SK-N-SH treated with all-trans-retinoic acid at 6 μM for 48 hours (cell line): Measurements from ENCODE around the gene CYP3A7.
A peak's percentile ranks its signal among the peaks of the same experiment; 100 is the strongest.

ENCODE experiments used
- ATAC-seq: fragments of 200-7000 bp; cut with Tn5 transposase; 3 replicates; pipeline ENCODE4 v1.9.1; 2020; ENCODE audit warnings: mild to moderate bottlenecking, moderate library complexity
- ARNTL ChIP-seq: fragments of 450-650 bp; formaldehyde crosslinking; IDR thresholded peaks from 2 replicates; pipeline ENCODE4 v1.5.0; 2020; ENCODE audit warnings: low read depth, mild to moderate bottlenecking, moderate library complexity, borderline replicate concordance
- CSDC2 ChIP-seq: fragments of 250-450 bp; sonication (Bioruptor Pico); IDR thresholded peaks from 2 replicates; pipeline ENCODE4 v1.5.0; 2020; ENCODE audit warnings: mild to moderate bottlenecking, moderate library complexity
- ESRRG ChIP-seq: fragments of 250-450 bp; sonication (Bioruptor Pico); IDR thresholded peaks from 2 replicates; pipeline ENCODE4 v1.6.1; 2021; ENCODE audit warnings: mild to moderate bottlenecking
- OSR1 ChIP-seq: fragments of 250-450 bp; sonication (Bioruptor Pico); IDR thresholded peaks from 2 replicates; pipeline ENCODE4 v1.8.0; 2022; ENCODE audit warnings: moderate library complexity, mild to moderate bottlenecking, inconsistent platforms
- PATZ1 ChIP-seq: fragments of 250-450 bp; sonication (Bioruptor Pico); IDR thresholded peaks from 2 replicates; pipeline ENCODE4 v1.8.0; 2020; ENCODE audit warnings: mild to moderate bottlenecking, moderate library complexity, borderline replicate concordance
- POU6F1 ChIP-seq: fragments of 250-450 bp; sonication (Bioruptor Pico); IDR thresholded peaks from 2 replicates; pipeline ENCODE4 v1.8.0; 2021; ENCODE audit warnings: low read depth, mild to moderate bottlenecking, moderate library complexity, borderline replicate concordance
- SNAI2 ChIP-seq: fragments of 250-450 bp; sonication (Bioruptor Pico); IDR thresholded peaks from 2 replicates; pipeline ENCODE4 v1.5.0; 2020; ENCODE audit warnings: mild to moderate bottlenecking, moderate library complexity
- TCF4 ChIP-seq: fragments of 250-450 bp; sonication (Bioruptor Pico); IDR thresholded peaks from 2 replicates; pipeline ENCODE4 v1.8.0; 2021; ENCODE audit warnings: mild to moderate bottlenecking, moderate library complexity, borderline replicate concordance
- ZFP3 ChIP-seq: fragments of 250-450 bp; sonication (Bioruptor Pico); IDR thresholded peaks from 2 replicates; pipeline ENCODE4 v1.5.0; 2020; ENCODE audit warnings: mild to moderate bottlenecking, moderate library complexity
- ZFP30 ChIP-seq: fragments of 450-650 bp; formaldehyde crosslinking; IDR thresholded peaks from 2 replicates; pipeline ENCODE4 v1.5.0; 2022; ENCODE audit warnings: mild to moderate bottlenecking, moderate library complexity
- ZNF70 ChIP-seq: fragments of 450-650 bp; formaldehyde crosslinking; IDR thresholded peaks from 2 replicates; pipeline ENCODE4 v1.5.0; 2020; ENCODE audit warnings: mild to moderate bottlenecking, moderate library complexity
- ZNF8 ChIP-seq: fragments of 450-650 bp; formaldehyde crosslinking; IDR thresholded peaks from 2 replicates; pipeline ENCODE4 v1.5.0; 2020; ENCODE audit warnings: mild to moderate bottlenecking, moderate library complexity
- TF ChIP-seq, protein P1 (sequence below): fragments of 250-450 bp; sonication (Bioruptor Pico); IDR thresholded peaks from 2 replicates; pipeline ENCODE4 v1.5.1; 2020; ENCODE audit warnings: low read depth, mild to moderate bottlenecking, moderate library complexity
- TF ChIP-seq, protein P2 (sequence below): fragments of 250-450 bp; sonication (Bioruptor Pico); IDR thresholded peaks from 2 replicates; pipeline ENCODE4 v1.5.1; 2021; ENCODE audit warnings: mild to moderate bottlenecking, moderate library complexity
- TF ChIP-seq, protein P3 (sequence below): fragments of 250-450 bp; sonication (Bioruptor Pico); IDR thresholded peaks from 2 replicates; pipeline ENCODE4 v1.5.0; 2020; ENCODE audit warnings: mild to moderate bottlenecking, moderate library complexity

The CYP3A7 gene

GRCh38 chr7:99709260-99709659 is 25.7 kb downstream of the CYP3A7 start (continued):
- TF ChIP-seq PATZ1 (CRISPR knock-in tag) (no peak), ZFP3 (CRISPR knock-in tag) (no peak), ZFP30 (CRISPR knock-in tag) (no peak)

- no peak for ATAC-seq
- TF ChIP-seq ZFP30 (CRISPR knock-in tag) (no peak), TCF4 (no peak), ZNF70 (no peak), PATZ1 (CRISPR knock-in tag) (no peak), SNAI2 (no peak), ARNTL (CRISPR knock-in tag) (no peak), POU6F1 (CRISPR knock-in tag) (no peak)
- TF ChIP-seq, protein P1, sequence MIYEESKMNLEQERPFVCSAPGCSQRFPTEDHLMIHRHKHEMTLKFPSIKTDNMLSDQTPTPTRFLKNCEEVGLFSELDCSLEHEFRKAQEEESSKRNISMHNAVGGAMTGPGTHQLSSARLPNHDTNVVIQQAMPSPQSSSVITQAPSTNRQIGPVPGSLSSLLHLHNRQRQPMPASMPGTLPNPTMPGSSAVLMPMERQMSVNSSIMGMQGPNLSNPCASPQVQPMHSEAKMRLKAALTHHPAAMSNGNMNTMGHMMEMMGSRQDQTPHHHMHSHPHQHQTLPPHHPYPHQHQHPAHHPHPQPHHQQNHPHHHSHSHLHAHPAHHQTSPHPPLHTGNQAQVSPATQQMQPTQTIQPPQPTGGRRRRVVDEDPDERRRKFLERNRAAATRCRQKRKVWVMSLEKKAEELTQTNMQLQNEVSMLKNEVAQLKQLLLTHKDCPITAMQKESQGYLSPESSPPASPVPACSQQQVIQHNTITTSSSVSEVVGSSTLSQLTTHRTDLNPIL (CRISPR knock-in tag), result no peak
Measured at GRCh38 chr7:99707096-99707495, 27.9 kb downstream of the CYP3A7 start.

- no peak for ATAC-seq
- TF ChIP-seq, protein P2, sequence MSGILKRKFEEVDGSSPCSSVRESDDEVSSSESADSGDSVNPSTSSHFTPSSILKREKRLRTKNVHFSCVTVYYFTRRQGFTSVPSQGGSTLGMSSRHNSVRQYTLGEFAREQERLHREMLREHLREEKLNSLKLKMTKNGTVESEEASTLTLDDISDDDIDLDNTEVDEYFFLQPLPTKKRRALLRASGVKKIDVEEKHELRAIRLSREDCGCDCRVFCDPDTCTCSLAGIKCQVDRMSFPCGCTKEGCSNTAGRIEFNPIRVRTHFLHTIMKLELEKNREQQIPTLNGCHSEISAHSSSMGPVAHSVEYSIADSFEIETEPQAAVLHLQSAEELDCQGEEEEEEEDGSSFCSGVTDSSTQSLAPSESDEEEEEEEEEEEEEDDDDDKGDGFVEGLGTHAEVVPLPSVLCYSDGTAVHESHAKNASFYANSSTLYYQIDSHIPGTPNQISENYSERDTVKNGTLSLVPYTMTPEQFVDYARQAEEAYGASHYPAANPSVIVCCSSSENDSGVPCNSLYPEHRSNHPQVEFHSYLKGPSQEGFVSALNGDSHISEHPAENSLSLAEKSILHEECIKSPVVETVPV (CRISPR knock-in tag), result no peak
Measured at GRCh38 chr7:99699946-99700345, 35.0 kb downstream of the CYP3A7 start.

DNA sequence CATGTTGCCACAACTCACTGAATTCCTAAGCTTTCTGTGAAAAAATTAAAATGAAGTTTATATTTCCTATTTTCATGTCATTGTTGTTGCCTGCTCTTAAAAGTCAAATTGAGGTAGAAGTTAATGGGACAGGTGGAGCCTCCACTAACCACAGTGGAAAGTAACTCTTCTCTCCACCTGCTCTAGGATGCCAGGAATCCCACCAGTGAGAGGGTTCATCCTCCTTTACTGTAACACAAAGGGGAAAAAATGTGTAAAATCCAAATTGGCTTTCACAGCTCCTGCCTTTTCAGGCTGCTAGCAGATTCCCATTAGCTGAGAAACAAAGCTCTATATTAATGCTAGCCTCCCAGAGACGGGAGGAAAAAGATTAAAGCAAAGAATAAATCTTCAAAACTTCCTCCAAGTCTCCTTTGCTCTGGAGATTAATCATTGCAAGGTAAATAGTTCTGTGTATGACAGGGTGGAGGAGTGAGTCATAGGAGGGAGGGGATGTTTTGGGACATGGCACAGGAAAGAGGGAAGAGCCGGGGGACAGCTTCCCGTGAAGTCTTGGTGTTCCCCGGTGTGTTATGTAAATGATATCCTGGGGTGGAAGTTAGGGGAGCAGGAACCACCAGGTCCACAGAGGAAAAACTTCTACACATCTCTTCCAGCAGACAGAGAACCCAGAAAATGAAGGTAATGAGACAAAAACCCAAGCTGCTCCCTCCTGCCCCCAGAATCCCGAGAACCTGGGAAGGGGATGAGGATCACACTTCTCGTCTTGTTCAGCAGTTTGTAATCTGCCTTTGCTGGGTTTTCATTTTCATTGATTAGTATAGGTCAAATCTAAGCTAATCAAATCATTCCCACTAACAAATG is 35.9 kb downstream of the CYP3A7 start:
- ATAC-seq, result peak; percentile 55; the same call in 1 of the 3 replicates

DNA sequence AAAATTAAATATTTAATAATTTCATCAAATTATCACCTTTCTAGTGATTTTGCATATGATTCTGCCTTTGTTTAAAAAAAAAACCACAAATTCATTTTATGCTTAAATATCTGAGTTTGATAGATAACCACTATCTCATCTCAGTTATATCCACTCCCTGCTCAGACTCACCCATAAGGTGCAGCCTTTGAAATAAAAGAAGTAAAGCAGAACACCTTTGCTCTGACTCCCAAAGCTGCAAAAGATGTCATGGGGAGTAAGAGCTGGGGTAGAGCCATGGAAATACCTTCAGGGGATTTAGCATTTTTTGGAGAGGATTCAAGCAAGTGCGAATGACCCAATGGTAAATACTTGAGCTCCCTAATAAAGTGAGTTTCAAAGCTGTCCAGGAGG is 40.1 kb downstream of the CYP3A7 start:
- no peak for ATAC-seq
- no peak for TF ChIP-seq ARNTL (CRISPR knock-in tag)
- TF ChIP-seq, protein P1 (CRISPR knock-in tag), result no peak
- TF ChIP-seq ZNF8 (CRISPR knock-in tag), result no peak
- TF ChIP-seq CSDC2 (CRISPR knock-in tag), result no peak
- TF ChIP-seq TCF4, result no peak
- no peak for TF ChIP-seq POU6F1 (CRISPR knock-in tag)
- no peak for TF ChIP-seq ZFP30 (CRISPR knock-in tag)
- no peak for TF ChIP-seq ESRRG
- no peak for TF ChIP-seq OSR1 (CRISPR knock-in tag)
- TF ChIP-seq, protein P3, sequence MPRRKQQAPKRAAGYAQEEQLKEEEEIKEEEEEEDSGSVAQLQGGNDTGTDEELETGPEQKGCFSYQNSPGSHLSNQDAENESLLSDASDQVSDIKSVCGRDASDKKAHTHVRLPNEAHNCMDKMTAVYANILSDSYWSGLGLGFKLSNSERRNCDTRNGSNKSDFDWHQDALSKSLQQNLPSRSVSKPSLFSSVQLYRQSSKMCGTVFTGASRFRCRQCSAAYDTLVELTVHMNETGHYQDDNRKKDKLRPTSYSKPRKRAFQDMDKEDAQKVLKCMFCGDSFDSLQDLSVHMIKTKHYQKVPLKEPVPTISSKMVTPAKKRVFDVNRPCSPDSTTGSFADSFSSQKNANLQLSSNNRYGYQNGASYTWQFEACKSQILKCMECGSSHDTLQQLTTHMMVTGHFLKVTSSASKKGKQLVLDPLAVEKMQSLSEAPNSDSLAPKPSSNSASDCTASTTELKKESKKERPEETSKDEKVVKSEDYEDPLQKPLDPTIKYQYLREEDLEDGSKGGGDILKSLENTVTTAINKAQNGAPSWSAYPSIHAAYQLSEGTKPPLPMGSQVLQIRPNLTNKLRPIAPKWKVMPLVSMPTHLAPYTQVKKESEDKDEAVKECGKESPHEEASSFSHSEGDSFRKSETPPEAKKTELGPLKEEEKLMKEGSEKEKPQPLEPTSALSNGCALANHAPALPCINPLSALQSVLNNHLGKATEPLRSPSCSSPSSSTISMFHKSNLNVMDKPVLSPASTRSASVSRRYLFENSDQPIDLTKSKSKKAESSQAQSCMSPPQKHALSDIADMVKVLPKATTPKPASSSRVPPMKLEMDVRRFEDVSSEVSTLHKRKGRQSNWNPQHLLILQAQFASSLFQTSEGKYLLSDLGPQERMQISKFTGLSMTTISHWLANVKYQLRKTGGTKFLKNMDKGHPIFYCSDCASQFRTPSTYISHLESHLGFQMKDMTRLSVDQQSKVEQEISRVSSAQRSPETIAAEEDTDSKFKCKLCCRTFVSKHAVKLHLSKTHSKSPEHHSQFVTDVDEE (CRISPR knock-in tag), result no peak
- no peak for TF ChIP-seq PATZ1 (CRISPR knock-in tag)
